HG03196 (cell line): ENCODE results near the gene WNT1.

Experiments
- ATAC-seq: cut with Tn5 transposase; IDR thresholded peaks from one replicate; pipeline ENCODE4 v1.9.1; 2021; ENCODE audit not compliant: unreplicated experiment

WNT1 gene

DNA sequence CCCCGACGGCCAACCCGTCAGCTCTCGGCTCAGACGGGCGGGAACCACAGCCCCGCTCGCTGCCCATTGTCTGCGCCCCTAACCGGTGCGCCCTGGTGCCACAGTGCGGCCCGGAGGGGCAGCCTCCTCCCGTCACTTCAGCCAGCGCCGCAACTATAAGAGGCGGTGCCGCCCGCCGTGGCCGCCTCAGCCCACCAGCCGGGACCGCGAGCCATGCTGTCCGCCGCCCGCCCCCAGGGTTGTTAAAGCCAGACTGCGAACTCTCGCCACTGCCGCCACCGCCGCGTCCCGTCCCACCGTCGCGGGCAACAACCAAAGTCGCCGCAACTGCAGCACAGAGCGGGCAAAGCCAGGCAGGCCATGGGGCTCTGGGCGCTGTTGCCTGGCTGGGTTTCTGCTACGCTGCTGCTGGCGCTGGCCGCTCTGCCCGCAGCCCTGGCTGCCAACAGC lies at the start of gene WNT1:
WNT1 (plus strand) TSS at position 32 of the 450 bp plus-strand sequence; CDS start at position 361, 329 bp downstream.
- no peak for ATAC-seq

DNA sequence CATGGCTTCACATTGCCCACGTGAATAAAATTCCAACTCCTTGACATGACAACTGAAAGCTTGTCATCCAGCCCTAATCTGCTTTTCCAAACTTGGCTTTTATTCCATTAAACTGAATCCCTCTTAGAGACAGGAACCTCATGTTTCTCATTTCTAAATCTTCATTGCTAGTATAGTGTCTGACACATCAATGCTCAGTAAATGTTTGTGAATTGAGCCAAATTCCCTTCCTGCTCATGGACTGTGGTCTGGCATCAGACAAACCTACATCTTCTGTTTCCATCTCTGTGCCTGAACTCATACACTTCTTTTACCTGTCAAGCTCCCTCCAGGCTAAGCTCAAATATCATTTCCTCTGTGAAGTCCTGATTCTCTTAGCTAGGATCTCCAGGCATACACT lies 48.6 kb upstream of the WNT1 start:
- ATAC-seq: no peak

DNA sequence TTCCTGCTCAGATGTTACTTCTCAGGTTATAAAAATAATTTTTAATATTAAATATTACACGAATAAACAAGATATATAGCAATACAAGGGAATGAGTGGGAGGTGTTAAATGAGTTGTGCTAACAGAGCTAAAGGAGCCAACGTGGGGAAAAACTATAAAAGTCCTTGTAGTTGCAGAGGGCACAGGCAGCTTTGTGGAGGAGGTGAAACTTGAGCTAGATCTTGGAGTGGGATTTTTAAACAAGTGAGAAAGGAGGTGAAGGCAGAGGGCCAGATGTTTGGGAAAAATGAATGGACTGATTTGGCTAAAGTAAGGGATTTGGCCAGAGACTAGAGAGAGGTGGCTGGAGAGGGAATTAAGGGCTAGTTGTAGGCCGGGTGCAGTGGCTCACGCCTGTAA lies 47.6 kb upstream of the WNT1 start:
- no peak for ATAC-seq

DNA sequence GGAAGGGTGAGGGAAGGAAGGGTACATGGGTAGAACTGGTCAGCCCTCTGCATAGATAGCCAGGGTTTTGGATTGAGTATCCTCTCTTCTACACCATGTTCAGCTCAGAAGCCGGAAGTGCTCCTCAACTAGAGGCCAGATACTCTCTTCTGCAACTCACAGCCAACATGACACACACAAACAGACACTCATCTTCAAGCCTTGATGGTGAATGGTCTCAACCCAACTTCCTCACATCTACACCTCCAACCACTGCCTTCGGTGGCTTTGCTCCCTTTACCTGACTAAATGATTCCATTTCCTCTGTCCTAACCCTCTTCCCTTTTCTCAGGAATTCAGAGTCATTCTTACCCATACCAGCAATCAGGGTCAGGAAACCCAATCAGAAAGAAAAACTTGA lies 45.2 kb upstream of the WNT1 start:
- ATAC-seq: no peak

DNA sequence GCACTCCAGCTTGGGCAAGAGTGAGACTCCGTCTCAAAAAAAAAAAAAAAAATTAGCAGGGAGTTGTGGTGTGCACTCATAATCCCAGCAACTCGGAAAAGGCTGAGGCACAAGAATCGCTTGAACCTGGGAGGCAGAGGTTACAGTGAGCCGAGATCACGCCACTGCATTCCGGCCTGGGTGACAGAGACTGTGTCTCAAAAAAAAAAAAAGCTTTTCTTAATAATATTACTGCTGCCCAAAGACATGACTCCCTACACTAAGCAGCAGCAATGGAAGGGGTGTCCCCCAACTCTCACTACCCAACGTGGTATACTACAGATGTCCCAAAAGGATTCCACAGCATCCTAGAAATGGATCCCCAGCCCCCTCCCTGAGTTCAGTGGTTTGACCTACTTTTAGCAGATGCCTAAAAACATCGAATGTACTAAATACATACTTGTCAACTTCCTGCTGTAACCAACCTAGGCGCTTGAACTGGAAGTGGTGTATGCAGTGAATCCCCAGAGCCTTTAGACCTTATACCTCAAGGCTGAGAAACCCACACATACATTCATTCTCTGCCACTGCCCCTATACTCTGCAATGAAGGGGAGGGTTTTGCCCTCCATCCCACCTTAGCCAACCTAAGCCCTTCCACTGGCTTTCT lies 44.3 kb upstream of the WNT1 start:
- no peak for ATAC-seq

DNA sequence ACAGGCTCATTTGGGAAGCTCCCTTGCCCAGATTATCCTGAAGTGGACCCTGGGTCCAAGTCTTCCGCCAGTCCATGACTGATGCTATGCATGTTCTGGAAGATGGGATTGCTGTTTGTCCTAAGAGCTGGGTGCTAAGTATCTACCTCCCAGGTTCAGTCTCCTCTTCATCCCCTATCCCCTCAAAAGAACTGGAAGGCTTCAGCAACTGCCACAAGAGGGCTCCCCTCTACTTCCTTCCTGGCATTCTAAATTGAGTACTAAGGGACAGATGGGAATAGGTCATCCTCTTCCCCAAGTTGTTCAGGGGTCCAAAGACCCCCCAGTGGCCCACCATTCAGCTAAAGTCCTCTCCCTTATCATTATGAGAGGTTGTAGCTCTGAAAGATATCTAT lies 43.8 kb upstream of the WNT1 start:
- no peak for ATAC-seq

DNA sequence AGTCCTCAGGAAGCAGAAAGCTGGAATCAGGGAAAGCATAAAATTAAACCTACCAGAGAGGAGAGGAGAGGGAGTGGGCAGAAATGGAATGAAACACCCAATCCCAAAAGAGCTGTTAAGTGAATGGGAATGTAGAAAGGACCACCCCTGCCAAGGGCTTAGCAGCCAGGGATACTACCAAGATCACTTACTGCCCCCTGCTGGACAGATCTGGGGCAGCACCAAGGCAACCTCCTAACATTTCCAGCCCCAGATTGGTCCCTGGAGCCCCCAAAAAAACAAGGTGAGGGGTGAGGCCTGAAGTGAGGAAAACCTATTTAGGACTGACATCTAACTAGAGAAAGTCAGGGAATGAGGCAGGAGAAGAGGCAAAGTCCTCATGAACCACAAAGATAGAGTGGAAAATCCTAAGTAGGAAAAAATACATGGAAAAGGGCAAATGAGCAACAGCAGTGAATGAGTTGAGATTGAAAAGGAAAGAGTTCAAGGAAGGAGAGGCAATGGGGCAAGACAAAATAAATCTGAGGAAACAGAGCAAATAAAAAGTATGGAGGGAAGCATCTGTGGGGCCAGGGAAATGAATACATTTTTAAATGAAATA lies 41.6 kb upstream of the WNT1 start:
- no peak for ATAC-seq

DNA sequence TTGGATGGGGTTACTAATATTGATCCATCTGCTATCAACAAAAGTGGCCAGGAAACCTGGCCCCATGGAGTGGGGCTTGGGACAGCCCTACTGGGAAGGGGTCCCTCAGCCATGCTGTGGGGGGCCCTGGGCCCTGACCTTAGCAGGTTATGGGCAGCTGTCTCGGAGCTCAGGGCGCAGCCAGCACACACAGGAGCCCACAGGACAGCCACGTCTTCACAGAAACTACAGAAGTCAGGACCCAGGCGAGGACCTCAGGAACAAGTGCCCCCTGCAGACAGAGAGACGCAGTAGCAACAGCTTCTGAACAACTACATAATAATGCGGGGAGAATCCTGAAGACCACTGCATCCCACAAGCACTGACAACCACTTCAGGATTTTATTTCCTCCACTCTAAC lies 41.0 kb upstream of the WNT1 start:
- ATAC-seq: no peak

DNA sequence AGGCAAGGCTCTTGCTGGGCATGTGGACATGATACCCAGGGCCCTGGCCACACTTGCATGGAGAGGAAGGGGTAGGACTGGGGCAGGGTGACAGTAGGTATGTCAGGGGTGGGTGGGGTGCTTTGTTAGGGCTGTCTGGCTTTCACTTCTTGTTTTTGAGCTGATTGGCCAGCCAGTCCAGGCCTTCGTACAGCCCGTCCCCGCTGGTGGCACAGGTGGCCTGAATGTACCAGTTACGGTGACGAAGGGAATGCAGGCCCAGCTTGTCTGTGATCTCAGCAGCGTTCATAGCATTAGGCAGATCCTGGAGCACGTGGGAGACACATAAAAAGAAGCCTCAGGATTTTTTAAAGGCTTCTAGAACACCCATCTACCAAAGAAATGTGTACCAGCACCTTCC lies 39.3 kb upstream of the WNT1 start:
- ATAC-seq: no peak

DNA sequence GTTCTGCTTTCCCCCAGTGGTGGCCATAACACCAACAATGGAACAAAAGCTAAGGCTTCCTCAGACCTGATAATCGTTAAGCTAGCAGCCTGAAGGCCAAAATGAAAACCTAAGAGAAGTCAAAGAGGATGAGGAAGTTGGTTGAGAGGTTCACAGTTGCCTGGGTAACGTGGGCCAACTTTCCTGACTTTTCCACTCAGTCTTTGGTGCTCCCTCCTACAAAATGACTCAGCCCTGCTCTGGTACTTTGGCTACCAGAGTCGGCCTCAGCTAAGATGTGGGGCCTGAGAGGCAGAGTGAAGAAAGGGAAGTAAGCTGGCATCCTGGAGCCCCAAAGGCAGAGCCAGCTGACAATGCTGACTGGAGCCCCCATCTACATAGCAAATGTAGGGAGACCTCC lies 37.9 kb upstream of the WNT1 start:
- ATAC-seq: no peak

DNA sequence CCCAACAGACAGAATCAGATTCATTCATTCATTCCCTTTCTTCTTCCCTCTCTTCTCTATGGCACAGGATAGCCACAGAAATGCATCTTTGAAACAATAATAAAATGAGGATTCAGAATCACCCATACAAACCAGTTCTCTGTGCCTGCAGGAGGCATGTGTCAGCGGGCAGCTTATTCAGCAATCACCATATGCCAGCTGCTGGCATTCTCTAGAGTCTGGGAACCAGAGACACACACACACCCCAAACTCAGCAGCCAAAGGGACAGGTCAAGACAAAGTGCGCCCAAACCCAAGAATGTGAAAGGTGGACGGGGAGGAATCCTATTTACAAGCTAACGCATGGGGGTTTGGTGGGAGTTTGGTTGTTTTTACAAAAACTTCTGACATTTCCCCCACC lies 34.9 kb upstream of the WNT1 start:
- ATAC-seq: no peak

DNA sequence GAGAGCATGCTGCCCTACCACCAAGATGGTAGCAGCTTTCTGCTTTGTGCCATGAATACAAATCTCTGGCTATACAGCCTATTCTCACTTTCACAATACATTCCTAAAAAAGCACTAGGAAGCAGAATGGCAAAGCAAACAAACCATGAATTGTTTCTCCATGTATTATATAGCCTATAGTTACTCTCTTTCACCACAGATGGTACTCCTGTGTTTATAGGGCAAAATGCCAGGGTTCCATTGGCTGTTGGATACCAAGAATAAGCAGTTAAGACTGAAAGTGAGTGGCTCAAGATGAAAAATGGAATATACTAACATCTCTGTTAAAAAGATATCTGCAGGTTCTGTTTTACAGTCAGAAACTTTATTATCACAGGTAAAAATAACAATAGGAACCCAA lies 31.9 kb upstream of the WNT1 start:
- ATAC-seq: no peak

DNA sequence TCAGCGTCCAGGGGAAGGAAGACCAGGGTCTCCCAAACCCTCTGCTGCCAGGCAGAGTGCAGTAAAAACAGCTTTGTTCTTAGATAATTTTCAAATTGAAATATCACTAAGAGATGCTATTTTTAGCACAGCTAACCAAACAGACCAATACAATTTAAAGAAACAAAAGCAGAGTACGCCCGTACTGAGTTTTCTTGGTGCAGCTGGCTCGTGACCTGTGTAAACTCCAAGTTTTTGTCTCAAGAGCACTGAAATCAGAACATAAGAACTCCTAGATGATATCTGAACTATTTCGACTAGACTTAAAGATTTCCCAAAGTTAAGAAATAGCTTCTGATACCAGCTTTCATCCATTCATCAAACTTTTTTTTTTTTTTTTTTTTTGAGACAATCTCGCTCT lies 31.2 kb upstream of the WNT1 start:
- ATAC-seq: no peak

DNA sequence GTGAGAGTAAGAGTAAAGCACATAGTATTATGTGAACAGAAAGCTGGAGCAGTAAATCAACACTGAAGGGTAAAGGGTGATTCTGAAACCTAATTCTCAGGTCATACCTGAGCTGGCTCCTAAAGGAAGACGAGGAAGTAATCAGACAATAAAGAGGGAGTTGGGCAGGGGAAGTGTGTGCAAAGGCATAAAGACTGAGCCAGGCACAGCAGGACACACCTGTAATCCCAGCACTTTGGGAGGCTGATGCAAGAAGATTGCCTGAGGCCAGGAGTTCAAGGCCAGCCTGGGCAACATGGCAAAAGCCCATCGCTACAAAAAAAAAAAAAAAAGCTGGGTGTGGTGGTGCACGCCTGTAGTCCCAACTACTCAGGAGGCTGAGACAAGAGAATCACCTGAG lies 30.4 kb upstream of the WNT1 start:
- no peak for ATAC-seq

DNA sequence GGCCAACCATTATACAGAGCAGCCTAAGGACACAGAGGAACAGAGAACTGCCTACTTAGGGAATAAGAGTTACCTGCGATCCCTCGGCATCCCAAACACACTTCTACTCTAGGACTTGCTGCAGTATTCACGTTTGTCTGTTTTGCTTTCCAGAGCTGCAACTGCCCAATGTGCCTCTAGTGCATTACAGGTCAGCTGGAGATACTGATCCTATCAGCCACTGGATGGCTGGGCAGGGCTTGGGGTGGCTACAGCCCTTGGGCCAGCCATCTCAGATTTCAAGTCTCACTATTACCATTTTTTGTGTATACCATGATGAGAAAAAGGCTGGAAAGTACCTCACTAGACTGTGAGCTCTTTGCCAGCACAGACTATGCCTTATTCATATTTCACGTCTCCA lies 25.4 kb upstream of the WNT1 start:
- no peak for ATAC-seq

DNA sequence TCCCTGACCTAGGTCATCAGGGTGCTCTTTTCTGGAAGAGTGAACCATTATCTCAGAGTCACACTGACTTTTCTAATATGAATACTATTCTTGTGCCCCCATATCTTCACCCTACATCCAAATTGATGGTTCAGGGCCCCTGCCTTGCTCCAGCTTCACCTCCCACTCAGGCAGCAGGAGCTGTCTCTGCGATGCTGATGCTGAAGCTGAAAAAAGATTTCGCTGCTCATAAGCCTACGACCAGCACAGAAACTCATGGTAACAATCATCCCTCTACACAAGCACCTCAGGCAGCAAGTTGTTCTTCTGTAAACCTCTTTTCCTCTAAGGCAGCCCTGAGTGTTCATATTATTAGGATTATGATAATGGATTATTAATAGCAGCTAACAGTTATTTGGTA lies 24.1 kb upstream of the WNT1 start:
- ATAC-seq: no peak

DNA sequence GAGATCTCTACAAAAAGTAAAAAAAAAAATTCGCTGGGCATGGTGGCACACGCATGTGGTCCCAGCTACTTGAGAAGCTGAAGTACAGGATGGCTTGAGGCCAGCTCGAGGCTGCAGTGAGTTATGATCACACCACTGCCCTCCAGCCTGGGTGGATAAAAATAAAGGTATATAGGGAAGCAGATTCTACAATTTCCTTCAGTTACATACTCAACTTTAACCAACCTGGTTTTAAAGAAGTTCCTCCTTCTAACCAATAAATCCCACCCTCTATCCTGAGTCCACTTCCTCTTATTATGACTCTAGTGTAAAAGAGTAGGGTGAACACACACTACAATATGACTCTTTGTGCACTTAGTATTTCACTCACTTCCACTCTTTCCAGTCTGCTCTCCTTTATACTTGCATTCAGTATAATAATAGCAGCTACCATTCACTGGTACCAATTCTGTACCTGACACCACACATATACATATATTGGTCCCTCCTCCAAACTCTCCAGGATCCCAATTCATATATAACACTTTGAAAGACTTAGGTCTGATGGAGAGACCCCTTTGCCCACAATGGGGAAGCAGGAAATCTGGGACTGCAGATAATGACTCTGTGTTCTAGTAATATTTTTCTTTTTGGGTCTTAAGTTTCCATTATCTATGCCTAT lies 23.2 kb upstream of the WNT1 start:
- no peak for ATAC-seq

DNA sequence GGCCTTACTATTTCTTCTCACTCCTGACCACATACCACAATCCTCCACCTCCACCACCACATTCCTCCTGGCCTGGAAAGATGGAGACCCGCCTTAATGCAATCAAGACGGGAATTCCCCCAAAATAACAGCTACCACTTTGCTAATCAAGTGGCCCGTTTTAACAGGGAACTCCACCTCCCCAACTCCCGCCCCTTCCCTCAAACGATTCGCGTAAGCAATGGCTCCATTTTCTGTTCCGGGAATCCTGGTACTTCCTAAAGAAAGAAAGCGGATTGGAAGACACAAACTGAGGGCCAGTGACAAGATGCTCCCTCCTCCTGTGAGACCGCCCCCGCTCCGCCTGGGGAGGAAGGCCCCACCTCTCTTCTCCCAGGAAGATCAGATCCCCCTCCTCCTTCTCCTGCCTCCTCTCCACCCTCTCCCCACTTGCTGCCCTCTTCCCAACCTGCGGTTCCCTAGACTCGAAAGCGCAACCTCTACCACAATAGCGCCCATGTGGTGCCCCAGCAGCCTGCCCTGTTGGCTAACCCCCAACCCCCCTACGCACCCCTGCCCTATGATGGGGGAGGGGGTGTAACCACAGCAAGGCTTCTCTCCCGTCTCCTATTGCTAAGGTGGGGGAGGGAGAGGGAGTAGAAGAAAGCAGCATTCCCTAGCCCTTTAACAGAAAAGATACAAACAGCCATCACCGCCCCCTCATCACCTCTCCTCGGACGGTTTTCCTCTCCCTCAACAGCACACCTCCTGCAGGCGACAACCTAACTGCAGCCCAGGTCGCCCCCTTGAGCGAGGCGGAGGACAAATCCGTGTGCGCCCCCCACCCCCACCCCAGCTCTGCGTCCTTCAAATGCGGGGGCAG lies 21.6 kb upstream of the WNT1 start:
- no peak for ATAC-seq

DNA sequence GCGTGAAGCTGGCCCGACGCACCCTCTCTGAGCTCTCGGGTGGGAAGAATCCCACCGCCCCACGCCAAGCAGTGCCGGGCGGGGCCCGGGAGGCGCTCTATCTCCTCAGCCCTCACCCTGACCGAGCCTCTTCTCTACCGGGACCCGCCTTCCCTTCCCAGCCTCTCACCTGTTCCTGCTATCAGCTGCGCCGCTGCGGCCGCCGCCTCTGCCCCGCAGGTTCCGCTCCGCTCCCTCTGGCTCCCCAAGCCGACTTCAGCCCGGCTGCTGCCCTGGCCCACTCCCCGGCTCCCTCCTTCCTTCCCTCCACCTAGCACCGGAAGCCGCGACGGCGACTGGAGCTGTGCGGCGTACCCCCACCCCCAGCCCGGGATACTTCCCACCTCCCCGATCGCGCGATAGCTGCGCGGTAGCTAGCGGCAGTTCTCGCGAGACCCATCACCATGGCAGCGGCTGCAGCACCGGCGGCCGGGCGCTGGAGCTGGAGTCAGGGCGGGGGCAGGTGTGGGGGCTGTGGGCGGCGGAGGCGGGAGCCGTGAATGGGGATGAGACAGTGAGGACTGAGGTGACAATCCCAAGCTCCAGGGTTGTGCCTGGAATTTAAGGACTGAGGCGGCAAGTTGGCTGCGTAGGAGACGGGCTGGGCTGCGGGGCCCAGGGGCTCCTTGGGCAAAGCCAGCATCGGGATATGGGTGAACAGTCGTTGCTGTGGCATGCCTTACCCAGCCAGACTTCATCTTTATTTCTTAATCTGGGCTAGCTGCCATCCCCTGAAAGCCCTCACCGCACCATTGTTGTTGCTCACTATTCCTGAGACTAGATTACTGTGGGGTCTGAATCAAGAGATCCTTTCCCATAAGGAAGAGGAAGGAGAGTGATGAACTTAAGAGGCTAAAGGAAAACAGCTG lies 20.7 kb upstream of the WNT1 start, which contains the start of gene ARF3:
ARF3 (minus strand) TSS at position 347 of the 908 bp plus-strand sequence. CDS start 16,392 bp downstream, outside the sequence.
- ATAC-seq: peak; percentile 84

DNA sequence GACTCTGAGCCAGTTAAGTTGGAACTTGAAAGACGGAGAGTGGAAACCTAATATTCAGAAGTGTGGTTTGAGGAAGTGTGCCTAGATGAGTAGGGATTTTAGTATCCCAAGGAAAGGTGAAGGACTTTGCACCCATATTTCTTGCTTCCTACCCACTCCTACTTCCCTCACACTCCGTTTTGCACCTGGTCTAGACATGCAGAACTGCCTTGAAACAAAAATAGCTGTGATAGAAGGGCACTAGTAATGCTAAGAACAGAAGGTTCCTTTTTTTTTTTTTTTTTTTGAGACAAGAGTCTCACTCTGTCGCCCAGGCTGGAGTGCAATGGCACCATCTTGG lies 20.1 kb upstream of the WNT1 start:
- no peak for ATAC-seq

DNA sequence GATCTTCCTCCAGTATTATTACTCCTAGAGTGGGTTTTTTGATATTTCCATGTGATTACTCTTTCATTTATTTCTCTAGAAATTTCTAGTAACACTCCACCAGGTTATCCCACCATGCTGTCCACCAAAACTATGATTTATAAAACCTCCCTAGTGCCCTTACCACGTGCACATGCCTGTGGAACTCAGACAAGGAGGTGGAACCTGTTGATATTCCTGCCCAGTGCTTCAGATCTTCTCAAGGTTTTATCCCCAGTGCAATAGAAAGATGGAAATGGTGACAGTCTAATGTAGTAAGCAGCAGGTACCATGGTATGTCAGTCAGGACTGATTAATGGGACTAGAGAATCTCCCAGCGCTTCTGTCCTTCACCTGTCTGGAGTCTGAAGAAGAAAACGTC lies 17.3 kb upstream of the WNT1 start:
- ATAC-seq: no peak
